HepG2 (cell line): ENCODE data around the gene STK24. TPM values are rescaled to one million over a fixed set of nuclear protein-coding genes. Genes with fewer than 3 reads are reported as not detected.

Experiments
- ATAC-seq: fragments of 200-7000 bp; cut with Tn5 transposase; 3 replicates; pipeline ENCODE4 v1.9.1; 2020; ENCODE audit warnings: mild to moderate bottlenecking, moderate library complexity
- BruUV-seq: library from RNA; stranded (reverse); fragments of 400-500 nt; replicated peaks from 2 replicates; lab custom pipeline; 2021; lab: Mats Ljungman, UMichigan
- CTCF ChIA-PET: fragments of 300-600 bp; formaldehyde crosslinking; extraction: SDS; loops from one replicate; lab custom pipeline; 2021; ENCODE audit warnings: low total read pairs, inconsistent platforms, low intra/inter-chr PET ratio; lab: Yijun Ruan, JAX
- POLR2A ChIA-PET: fragments of 350-600 bp; sonication (Branson Sonifier 250); formaldehyde crosslinking; loops from one replicate; lab custom pipeline; 2020; ENCODE audit warnings: antibody characterized with exemption, inconsistent platforms; lab: Yijun Ruan, JAX
- DNase-seq: peaks from one replicate; pipeline ENCODE4 v3.0.0-alpha.2; 2015; ENCODE audit warnings: low spot score
- FAIRE-seq: peaks from 3 replicates; lab custom pipeline; 2011; peaks lifted over from hg19 to GRCh38; lab: Jason Lieb, UNC
- H2AFZ ChIP-seq: one replicate; pipeline ENCODE4 v1.6.1; 2011; ENCODE audit warnings: low read length, inconsistent platforms
- H3K27ac ChIP-seq: fragments of 300-600 bp; 3 replicates; pipeline ENCODE4 v1.8.0; 2011; ENCODE audit warnings: mixed run types, mild to moderate bottlenecking, mixed read lengths, low read length, inconsistent platforms; ENCODE audit not compliant: insufficient read depth; ENCODE audit errors: extremely low read length
- H3K27me3 ChIP-seq, 2 experiments: fragments of 200-600 bp in 1 of 2; 2 replicates in 1 of 2; 3 replicates in 1 of 2; pipeline versions ENCODE4 v1.6.0 to v1.8.0; 2011; ENCODE audit warnings: low read length in 2 of 2, mild to moderate bottlenecking in 2 of 2, moderate library complexity in 2 of 2, inconsistent platforms in 1 of 2; ENCODE audit not compliant: insufficient read depth in 2 of 2, control insufficient read depth in 1 of 2
- H3K36me3 ChIP-seq, 2 experiments: fragments of 200-600 bp in 1 of 2; replicated peaks in 1 of 2; 2 replicates in 1 of 2; 3 replicates in 1 of 2; pipeline versions ENCODE4 v1.5.1 to v1.8.0; 2011; ENCODE audit warnings: low read length in 2 of 2, inconsistent platforms in 1 of 2; ENCODE audit not compliant: insufficient read depth in 2 of 2, control insufficient read depth in 1 of 2
- H3K4me1 ChIP-seq: 2 replicates; pipeline ENCODE4 v1.5.1; 2012; ENCODE audit warnings: low read length, inconsistent platforms; ENCODE audit not compliant: insufficient read depth
- H3K4me2 ChIP-seq: 2 replicates; pipeline ENCODE4 v1.6.0; 2011; ENCODE audit warnings: low read depth, low read length, inconsistent platforms
- H3K4me3 ChIP-seq, 3 experiments: fragments of 200-600 bp in 1 of 3; sonication (generic), shearing (Covaris generic) in 1 of 3; replicated peaks in 1 of 3; 2 replicates each; pipeline ENCODE4 v1.5.1; 2011 to 2016; ENCODE audit warnings: low read length in 3 of 3, inconsistent platforms in 2 of 3, low read depth in 2 of 3, mild to moderate bottlenecking in 2 of 3, control low read depth in 1 of 3, mixed read lengths in 1 of 3; ENCODE audit not compliant: insufficient read depth in 1 of 3
- H3K79me2 ChIP-seq: one replicate; pipeline ENCODE4 v1.6.1; 2011; ENCODE audit warnings: low read length, inconsistent platforms; ENCODE audit not compliant: insufficient read depth
- H3K9ac ChIP-seq: 2 replicates; pipeline ENCODE4 v1.6.0; 2011; ENCODE audit warnings: mild to moderate bottlenecking, low read depth, low read length, inconsistent platforms; ENCODE audit not compliant: insufficient read depth
- H3K9me3 ChIP-seq: 2 replicates; pipeline ENCODE4 v1.5.1; 2012; ENCODE audit warnings: mild to moderate bottlenecking, low read length
- H4K20me1 ChIP-seq: 2 replicates; pipeline ENCODE4 v1.6.0; 2011; ENCODE audit warnings: inconsistent platforms, mild to moderate bottlenecking, low read length, moderate library complexity; ENCODE audit not compliant: insufficient read depth
- BORCS8-MEF2B ChIP-seq: sonication (generic); formaldehyde crosslinking; IDR thresholded peaks from 2 replicates; pipeline ENCODE4 v1.8.0; 2022; ENCODE audit warnings: mild to moderate bottlenecking, missing genetic modification reagents
- GFI1 ChIP-seq: sonication (generic); formaldehyde crosslinking; IDR thresholded peaks from 2 replicates; pipeline ENCODE4 v1.5.0; 2020; ENCODE audit warnings: missing genetic modification reagents, mild to moderate bottlenecking, borderline replicate concordance
- HCFC1 ChIP-seq: fragments of 150-350 bp; IDR thresholded peaks from 2 replicates; pipeline ENCODE4 v1.6.1; 2014; ENCODE audit warnings: low read depth, low read length
- KAT7 ChIP-seq: IDR thresholded peaks from 2 replicates; pipeline ENCODE4 v1.6.1; 2018; ENCODE audit warnings: borderline replicate concordance, missing compliant biosample characterization
- KDM5B ChIP-seq: sonication (generic); formaldehyde crosslinking; IDR thresholded peaks from 2 replicates; pipeline ENCODE4 v1.4.0; 2020; ENCODE audit warnings: missing genetic modification reagents, mild to moderate bottlenecking, borderline replicate concordance
- KMT2B ChIP-seq: IDR thresholded peaks from 2 replicates; pipeline ENCODE4 v1.6.1; 2016; ENCODE audit warnings: missing genetic modification reagents, missing compliant biosample characterization
- POGK ChIP-seq: sonication (generic); formaldehyde crosslinking; conservative IDR thresholded peaks from 2 replicates; pipeline ENCODE4 v1.8.0; 2022; ENCODE audit warnings: mild to moderate bottlenecking, moderate library complexity, missing genetic modification reagents
- RAD51 ChIP-seq: fragments of 450-650 bp; IDR thresholded peaks from 2 replicates; pipeline ENCODE4 v1.6.1; 2016; ENCODE audit warnings: borderline replicate concordance
- ZBTB7A ChIP-seq: sonication (generic); formaldehyde crosslinking; IDR thresholded peaks from 2 replicates; pipeline ENCODE4 v1.8.0; 2022; ENCODE audit warnings: mild to moderate bottlenecking, missing genetic modification reagents
- ZFP36L2 ChIP-seq: sonication (generic); formaldehyde crosslinking; IDR thresholded peaks from 2 replicates; pipeline ENCODE4 v1.4.0; 2020; ENCODE audit warnings: missing genetic modification reagents
- ZNF552 ChIP-seq: sonication (generic); formaldehyde crosslinking; IDR thresholded peaks from 2 replicates; pipeline ENCODE4 v1.9.0; 2022; ENCODE audit warnings: missing genetic modification reagents, mild to moderate bottlenecking, borderline replicate concordance
- ZNF891 ChIP-seq: sonication (generic); formaldehyde crosslinking; IDR thresholded peaks from 2 replicates; pipeline ENCODE4 v1.5.0; 2020; ENCODE audit warnings: mild to moderate bottlenecking, missing genetic modification reagents
- WGBS: methylation state at CpG from one replicate; pipeline ENCODE4 v1.1.6; 2017; ENCODE audit warnings: low lambda C conversion rate; 5-methylcytosine and 5-hydroxymethylcytosine counted together
- in situ Hi-C: cut with HindIII; loops from 2 replicates; pipeline ENCODE4 v1.10.0; 2017; ENCODE audit warnings: low pct_unique_long_range_greater_than_20kb; ENCODE audit not compliant: extremely low pct_ligation_motif_present
- intact Hi-C: fragments of 100-400 bp; cut with micrococcal nuclease; formaldehyde crosslinking; loops from one replicate; pipeline ENCODE4 v1.10.0; 2022; ENCODE audit not compliant: unreplicated experiment
- polyA plus RNA-seq, 8 experiments: library from polyadenylated mRNA; depleted of rRNA in 3 of 8; stranded (reverse) in 7 of 8; unstranded in 1 of 8; fragments of >200 nt; fragmentation: Illumina TruSeq in 4 of 8; extraction: Trizol in 4 of 8; gene quantifications; 2 replicates each; pipeline versions ENCODE4 v1.2.1 to v1.2.3, GENCODE V29; 2011 to 2016; ENCODE audit warnings: low read depth in 4 of 8, missing spikeins in 1 of 8, mixed read lengths in 1 of 8; ENCODE audit not compliant: insufficient read depth in 1 of 8
- total RNA-seq, 5 experiments: library from RNA; depleted of rRNA; stranded (reverse); fragments of >200 nt; fragmentation: Illumina TruSeq; extraction: Trizol; gene quantifications; 2 replicates each; pipeline ENCODE4 v1.2.3, GENCODE V29; 2016; ENCODE audit warnings: low read depth in 1 of 5
- TF ChIP-seq, protein P1 (sequence below): sonication (generic); formaldehyde crosslinking; IDR thresholded peaks from 2 replicates; pipeline ENCODE4 v1.9.0; 2022; ENCODE audit warnings: missing genetic modification reagents, mild to moderate bottlenecking, borderline replicate concordance

STK24 gene
- total and polyA plus RNA-seq, 2 of the 13 experiments (the other 11 are each of a cell fraction or from before 2014, with no cell fraction given): 51.3 to 73.0 TPM

DNA sequence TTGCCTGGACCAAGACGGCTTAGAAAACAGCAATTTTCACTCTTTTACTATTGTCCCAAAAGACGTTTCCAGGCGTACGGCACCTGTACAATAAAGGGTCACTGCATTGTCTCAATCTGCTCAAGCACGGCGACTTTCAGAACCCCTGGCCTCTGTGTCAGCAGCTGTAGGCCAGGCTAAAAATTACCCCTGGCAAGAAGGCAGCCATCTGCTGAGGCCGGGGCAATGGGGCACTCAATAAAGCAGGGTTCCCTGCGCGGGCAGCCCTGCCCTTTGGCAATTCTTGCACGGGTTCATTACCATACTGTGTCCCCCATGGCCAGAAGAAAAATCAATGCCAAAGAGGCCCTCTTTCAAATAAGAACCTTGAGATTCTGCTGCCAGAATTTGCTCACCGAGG, 52.1 kb downstream of the STK24 start:
- no peak overlapping the region for H3K27ac ChIP-seq
- BruUV-seq: no TSS peak

GRCh38 chr13:98524391-98524790, 52.5 kb downstream of the STK24 start:
- ATAC-seq (no peak), DNase-seq (no peak), FAIRE-seq (no peak)
- Histone ChIP-seq H3K4me2 (no peak overlapping the region), H3K27ac (no peak overlapping the region), H3K27me3 (no peaks in the 10 kb centered on the region), H3K4me3 (no peak overlapping the region), H2AFZ (no peak overlapping the region), H4K20me1 (peaks cover 93% of the 10 kb centered on the region), H3K9ac (no peak overlapping the region), H3K4me1 (peaks cover 38% of the 10 kb centered on the region), H3K79me2 (peaks cover 99% of the 10 kb centered on the region), H3K36me3 (peaks cover 1 to 7% of the 10 kb centered on the region in 2 experiments; a peak in 3 of 5 replicates), H3K9me3 (no peaks in the 10 kb centered on the region)
- TF ChIP-seq KAT7 (CRISPR knock-in tag) (no peak), POGK (CRISPR knock-in tag) (no peak), KDM5B (CRISPR knock-in tag) (no peak), ZNF891 (CRISPR knock-in tag) (no peak), HCFC1 (no peak), ZFP36L2 (CRISPR knock-in tag) (no peak), GFI1 (CRISPR knock-in tag) (no peak), ZBTB7A (CRISPR knock-in tag) (no peak), RAD51 (no peak)
- WGBS: 100% methylated on average over 5 of the region's 11 CpGs
- POLR2A ChIA-PET: no interaction called here
- CTCF ChIA-PET: no interaction called here
- in situ Hi-C loops (no loop called here), intact Hi-C loops (no loop called here)
- BruUV-seq: no TSS peak

More for the DNA sequence above, 52.1 kb downstream of the STK24 start:
- ChIA-PET CTCF (no interaction called here), POLR2A (no interaction called here)
- Histone ChIP-seq H4K20me1 (peaks cover 93% of the 10 kb centered on the region), H3K36me3 (peaks cover 1 to 7% of the 10 kb centered on the region in 2 experiments; a peak in 2 of 5 replicates), H3K9ac (no peak overlapping the region), H3K4me1 (peaks cover 38% of the 10 kb centered on the region), H3K4me3 (no peak overlapping the region), H3K27me3 (no peaks in the 10 kb centered on the region), H3K4me2 (no peak overlapping the region), H2AFZ (no peak overlapping the region), H3K79me2 (peaks cover 100% of the 10 kb centered on the region), H3K9me3 (no peaks in the 10 kb centered on the region)
- 93% methylated on average over 10 of the region's 11 CpGs for WGBS
- DNase-seq (no peak), ATAC-seq (no peak), FAIRE-seq (no peak)
- in situ Hi-C loops (no loop called here), intact Hi-C loops (no loop called here)
- TF ChIP-seq ZNF552 (CRISPR knock-in tag): no peak
- TF ChIP-seq, protein P1, sequence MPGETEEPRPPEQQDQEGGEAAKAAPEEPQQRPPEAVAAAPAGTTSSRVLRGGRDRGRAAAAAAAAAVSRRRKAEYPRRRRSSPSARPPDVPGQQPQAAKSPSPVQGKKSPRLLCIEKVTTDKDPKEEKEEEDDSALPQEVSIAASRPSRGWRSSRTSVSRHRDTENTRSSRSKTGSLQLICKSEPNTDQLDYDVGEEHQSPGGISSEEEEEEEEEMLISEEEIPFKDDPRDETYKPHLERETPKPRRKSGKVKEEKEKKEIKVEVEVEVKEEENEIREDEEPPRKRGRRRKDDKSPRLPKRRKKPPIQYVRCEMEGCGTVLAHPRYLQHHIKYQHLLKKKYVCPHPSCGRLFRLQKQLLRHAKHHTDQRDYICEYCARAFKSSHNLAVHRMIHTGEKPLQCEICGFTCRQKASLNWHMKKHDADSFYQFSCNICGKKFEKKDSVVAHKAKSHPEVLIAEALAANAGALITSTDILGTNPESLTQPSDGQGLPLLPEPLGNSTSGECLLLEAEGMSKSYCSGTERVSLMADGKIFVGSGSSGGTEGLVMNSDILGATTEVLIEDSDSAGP (CRISPR knock-in tag): no peak
- no peak for TF ChIP-seq BORCS8-MEF2B (CRISPR knock-in tag)
- no peak for TF ChIP-seq KMT2B
